RPMI7951 (cell line): ENCODE data around the gene BRD1. TPM values are rescaled to one million over a fixed set of nuclear protein-coding genes. Genes with fewer than 3 reads are reported as not detected.
A peak's percentile ranks its signal among the peaks of the same experiment; 100 is the strongest.
"Not testable (repeated sequence)": the region's sequence is repeated elsewhere in the genome, so short reads cannot be mapped to it uniquely, and the experiment has no call there.

Experiments
- DNase-seq: peaks from one replicate; pipeline ENCODE4 v3.0.0-alpha.2; 2012; ENCODE audit warnings: low read depth
- total RNA-seq: library from RNA; depleted of rRNA; stranded (reverse); fragments of >200 nt; shearing (Covaris generic); gene quantifications from 2 replicates; pipeline ENCODE4 v1.2.3, GENCODE V29; 2014

BRD1 gene
- total RNA-seq, 1 experiment from 2014 or later, result 7.2 TPM

- no peak for DNase-seq
These were observed 57.8 kb downstream of the BRD1 start for GRCh38 chr22:49769691-49770546.

GRCh38 chr22:49768951-49769690 is 58.6 kb downstream of the BRD1 start:
- peak; percentile 42 for DNase-seq

- DNase-seq, result no peak
These were observed 59.4 kb downstream of the BRD1 start for GRCh38 chr22:49768077-49768910.

- peak; percentile 46 for DNase-seq
These were observed 60.2 kb downstream of the BRD1 start for GRCh38 chr22:49767355-49768062.

GRCh38 chr22:49765951-49766350 is 61.7 kb downstream of the BRD1 start:
- no peak for DNase-seq

GRCh38 chr22:49765091-49765771 is 62.4 kb downstream of the BRD1 start:
- no peak for DNase-seq

- DNase-seq, result no peak
These were observed 63.5 kb downstream of the BRD1 start for GRCh38 chr22:49764127-49764581.

- DNase-seq, result no peak
These were observed 64.0 kb downstream of the BRD1 start for GRCh38 chr22:49763696-49764095.

GRCh38 chr22:49763138-49763537 is 64.5 kb downstream of the BRD1 start:
- DNase-seq, result no peak

- DNase-seq, result not testable (repeated sequence)
These were observed 65.1 kb downstream of the BRD1 start for GRCh38 chr22:49762571-49762970.

- no peak for DNase-seq
These were observed 65.8 kb downstream of the BRD1 start for GRCh38 chr22:49761836-49762235.

GRCh38 chr22:49760630-49761571 is 66.8 kb downstream of the BRD1 start:
- peak; percentile 4 for DNase-seq

GRCh38 chr22:49760280-49760629 is 67.4 kb downstream of the BRD1 start:
- no peak for DNase-seq

GRCh38 chr22:49756676-49757075 is 71.0 kb downstream of the BRD1 start:
- DNase-seq, result no peak

GRCh38 chr22:49756201-49756600 is 71.5 kb downstream of the BRD1 start:
- DNase-seq, result no peak

- DNase-seq, result no peak
These were observed 72.1 kb downstream of the BRD1 start for GRCh38 chr22:49755631-49756001.

- no peak for DNase-seq
These were observed 72.7 kb downstream of the BRD1 start for GRCh38 chr22:49754696-49755630.

- DNase-seq, result no peak
These were observed 73.5 kb downstream of the BRD1 start for GRCh38 chr22:49753961-49754695.
